Stomach (tissue), 9 donors: ENCODE results near the gene TNNC2. TPM values are rescaled to one million over a fixed set of nuclear protein-coding genes. Genes with fewer than 3 reads are reported as not detected.

Experiments
- DNase-seq, 2 donors: peaks; one replicate each; pipeline versions ENCODE4 v3.0.0 to v3.0.0-alpha.2; 2013 to 2019
- H3K27ac ChIP-seq, 5 donors: fragments of 200-600 bp in 4 of 5; sonication (generic) in 4 of 5; one replicate each; pipeline ENCODE4 v1.5.1; 2013 to 2019; ENCODE audit warnings: mild to moderate bottlenecking in 1 of 5, moderate library complexity in 1 of 5
- H3K27me3 ChIP-seq, 3 donors: fragments of 200-600 bp; sonication (generic); one replicate each; pipeline ENCODE4 v1.5.1; 2017 to 2019; ENCODE audit warnings: mixed run types in 1 of 3
- H3K36me3 ChIP-seq, 4 donors: fragments of 200-600 bp; sonication (generic); 1 replicate in 3 of 4; 2 replicates in 1 of 4; pipeline ENCODE4 v1.5.1; 2016 to 2019
- H3K4me1 ChIP-seq, 4 donors: fragments of 200-600 bp; sonication (generic); one replicate each; pipeline ENCODE4 v1.5.1; 2016 to 2019
- H3K4me3 ChIP-seq, 4 donors: fragments of 200-600 bp; sonication (generic) in 3 of 4; one replicate each; pipeline ENCODE4 v1.5.1; 2016 to 2019; ENCODE audit warnings: mild to moderate bottlenecking in 1 of 4
- H3K9me3 ChIP-seq, 4 donors: fragments of 200-600 bp; sonication (generic); one replicate each; pipeline ENCODE4 v1.5.1; 2016 to 2019
- CTCF ChIP-seq, 7 experiments: fragments of 450-650 bp in 4 of 7; fragments of 200-600 bp in 3 of 7; sonication (generic) in 3 of 7; IDR thresholded peaks; one replicate each; pipeline ENCODE4 v1.5.1; 2016 to 2019; ENCODE audit warnings: antibody characterized with exemption in 7 of 7, control low read depth in 2 of 7, mild to moderate bottlenecking in 1 of 7
- EP300 ChIP-seq: sonication (generic); formaldehyde crosslinking; IDR thresholded peaks from one replicate; pipeline ENCODE4 v1.6.1; 2017; ENCODE audit warnings: antibody characterized with exemption
- POLR2A ChIP-seq, 4 donors: fragments of 450-650 bp; IDR thresholded peaks; one replicate each; pipeline ENCODE4 v1.6.1; 2016; ENCODE audit warnings: antibody characterized with exemption in 4 of 4, control low read depth in 2 of 4, mild to moderate bottlenecking in 1 of 4, moderate library complexity in 1 of 4
- POLR2AphosphoS5 ChIP-seq, 3 donors: sonication (generic); formaldehyde crosslinking; IDR thresholded peaks; one replicate each; pipeline ENCODE4 v1.6.1; 2016; ENCODE audit warnings: antibody characterized with exemption in 3 of 3
- WGBS, 5 donors: extraction: QIAGEN DNeasy Blood & Tissue Kit in 3 of 5; methylation state at CpG; one replicate each; pipeline versions ENCODE4 v1.1.5 to v1.1.7; 2013 to 2018; 5-methylcytosine and 5-hydroxymethylcytosine counted together
- intact Hi-C: fragments of 100-400 bp; cut with DNase I; formaldehyde crosslinking; loops from one replicate; pipeline ENCODE4 v1.15.1; 2023; ENCODE audit warnings: low total_unique reads
- polyA plus RNA-seq, 3 donors: library from polyadenylated mRNA; stranded (reverse); fragments of 200-250 nt; gene quantifications; one replicate each; pipeline ENCODE4 v1.2.3, GENCODE V29; 2013
- total RNA-seq, 5 donors: library from RNA; depleted of rRNA; stranded (reverse); fragments of >200 nt; gene quantifications; one replicate each; pipeline versions ENCODE4 v1.1.0 to v1.2.3, GENCODE V29; 2014 to 2016
- donor health status: healthy with polysubstance abuse.
- donor health status: Bipolar disorder and iron deficiency.
- donor health status: healthy.

TNNC2 gene
- total and polyA plus RNA-seq, 8 donors: 3.0 to 12.4 (median 4.9) TPM; not detected in 5

- peaks cover 0 to 56% (median 27%) of the 10 kb centered on the region in 4 donors for H3K4me1 ChIP-seq
- H3K36me3 ChIP-seq: peaks cover 48 to 94% (median 73%) of the 10 kb centered on the region in 4 donors
- WGBS, 5 donors: 89 to 95% (median 91%) methylated on average over 10 of the region's 10 CpGs
- intact Hi-C loops: no loop called here
- DNase-seq: no peak
- TF ChIP-seq EP300 (no peak), POLR2A (IDR thresholded peaks at IDR 0.05) (no peak), POLR2AphosphoS5 (IDR thresholded peaks at IDR 0.05) (no peak), CTCF (IDR thresholded peaks at IDR 0.05) (no peak)
- no peaks in the 10 kb centered on the region for H3K27me3 ChIP-seq
- no peaks in the 10 kb centered on the region for H3K9me3 ChIP-seq
- no peak overlapping the region for H3K4me3 ChIP-seq
- H3K27ac ChIP-seq: peak overlapping the region in 3 of 5 donors; percentile 21 to 52 (median 50)
These were observed 14.5 kb upstream of the TNNC2 start for GRCh38 chr20:45841407-45842129.

GRCh38 chr20:45840700-45841198 is 13.6 kb upstream of the TNNC2 start:
- peak overlapping the region in 1 of 5 donors; percentile 5 for H3K27ac ChIP-seq
- peaks cover 46 to 86% (median 65%) of the 10 kb centered on the region in 4 donors for H3K36me3 ChIP-seq
- H3K4me1 ChIP-seq: peaks cover under 1 to 61% (median 31%) of the 10 kb centered on the region in 4 donors
- DNase-seq: no peak
- no peak overlapping the region for H3K4me3 ChIP-seq
- intact Hi-C loops: no loop called here
- WGBS, 5 donors: 84 to 91% (median 91%) methylated on average over 8 to 25 of the region's 25 CpGs
- TF ChIP-seq EP300 (no peak), POLR2A (IDR thresholded peaks at IDR 0.05) (no peak), POLR2AphosphoS5 (IDR thresholded peaks at IDR 0.05) (no peak), CTCF (IDR thresholded peaks at IDR 0.05) (no peak)
- H3K9me3 ChIP-seq: no peaks in the 10 kb centered on the region
- H3K27me3 ChIP-seq: no peaks in the 10 kb centered on the region

GRCh38 chr20:45836841-45837240 is 9.7 kb upstream of the TNNC2 start:
- peaks cover 26 to 74% (median 55%) of the 10 kb centered on the region in 4 donors for H3K4me1 ChIP-seq
- no peak for DNase-seq
- TF ChIP-seq EP300: no peak
- no peak for TF ChIP-seq POLR2A (IDR thresholded peaks at IDR 0.05)
- no peak for TF ChIP-seq CTCF (IDR thresholded peaks at IDR 0.05)
- TF ChIP-seq POLR2AphosphoS5 (IDR thresholded peaks at IDR 0.05): no peak
- H3K9me3 ChIP-seq: no peaks in the 10 kb centered on the region
- peak overlapping the region in 3 of 5 donors; percentile 20 to 96 (median 94) for H3K27ac ChIP-seq
- intact Hi-C loops: no loop called here
- H3K36me3 ChIP-seq: peaks cover 19 to 47% (median 26%) of the 10 kb centered on the region in 4 donors
- H3K4me3 ChIP-seq: peak overlapping the region in 1 of 4 donors; percentile 19
- no peaks in the 10 kb centered on the region for H3K27me3 ChIP-seq
- WGBS, 5 donors: 0 to 40% (median 22%) methylated on average over 1 of the region's 1 CpG

- peak overlapping the region in 4 of 5 donors; percentile 59 to 97 (median 95) for H3K27ac ChIP-seq
- peaks cover 26 to 69% (median 50%) of the 10 kb centered on the region in 4 donors for H3K4me1 ChIP-seq
- 72 to 89% (median 87%) methylated on average over 5 of the region's 5 CpGs for WGBS, 5 donors
- H3K27me3 ChIP-seq: no peaks in the 10 kb centered on the region
- H3K36me3 ChIP-seq: peaks cover 9 to 37% (median 17%) of the 10 kb centered on the region in 4 donors
- H3K9me3 ChIP-seq: no peaks in the 10 kb centered on the region
- no peak for DNase-seq
- intact Hi-C loops: no loop called here
- TF ChIP-seq CTCF (IDR thresholded peaks at IDR 0.05): no peak
- TF ChIP-seq POLR2AphosphoS5 (IDR thresholded peaks at IDR 0.05): no peak
- TF ChIP-seq EP300: no peak
- no peak for TF ChIP-seq POLR2A (IDR thresholded peaks at IDR 0.05)
- peak overlapping the region in 3 of 4 donors; percentile 16 to 81 (median 77) for H3K4me3 ChIP-seq
These were observed 8.7 kb upstream of the TNNC2 start for GRCh38 chr20:45835825-45836224.
